ENCODE results near the gene IGF1R. TPM values are rescaled to one million over a fixed set of nuclear protein-coding genes. Genes with fewer than 3 reads are reported as not detected.

IGF1R gene
- total RNA-seq, 2 donors from 2014 or later = 115 to 119 TPM

GRCh38 chr15:98875309-98875708, 227.0 kb downstream of the IGF1R start:
- Histone ChIP-seq H3K9ac (ENCODE audit: extremely low read depth, low read length, poor library complexity, severe bottlenecking) (no peak overlapping the region), H3K36me3 (ENCODE audit: control insufficient read depth, insufficient read depth, low read length) (no peaks in the 10 kb centered on the region), H3K9me3 (ENCODE audit: control insufficient read depth, low read length) (no peaks in the 10 kb centered on the region), H3K4me1 (ENCODE audit: control insufficient read depth, insufficient read depth, low read length) (no peaks in the 10 kb centered on the region), H3K27ac (ENCODE audit: low read depth, low read length) (no peak overlapping the region), H3K27me3 (ENCODE audit: control insufficient read depth, insufficient read depth, low read length, poor library complexity, severe bottlenecking) (no peaks in the 10 kb centered on the region), H3K4me3 (ENCODE audit: low read length) (no peak overlapping the region)
- Mint-ChIP-seq H3K36me3 (ENCODE audit: low read depth) (no peaks in the 10 kb centered on the region), H3K27ac (peak overlapping the region; percentile 37), H3K4me3 (no peak overlapping the region), H3K4me1 (peaks cover 47% of the 10 kb centered on the region), H3K9me3 (no peaks in the 10 kb centered on the region), H3K27me3 (ENCODE audit: insufficient read depth) (no peaks in the 10 kb centered on the region)
- 86 to 94% methylated on average over 1 to 3 of the region's 3 CpGs for WGBS, 2 experiments (ENCODE audit: insufficient coverage in 1 of 2, insufficient read length in 1 of 2)
- DNase-seq = no peak
- TF ChIP-seq, protein P1, sequence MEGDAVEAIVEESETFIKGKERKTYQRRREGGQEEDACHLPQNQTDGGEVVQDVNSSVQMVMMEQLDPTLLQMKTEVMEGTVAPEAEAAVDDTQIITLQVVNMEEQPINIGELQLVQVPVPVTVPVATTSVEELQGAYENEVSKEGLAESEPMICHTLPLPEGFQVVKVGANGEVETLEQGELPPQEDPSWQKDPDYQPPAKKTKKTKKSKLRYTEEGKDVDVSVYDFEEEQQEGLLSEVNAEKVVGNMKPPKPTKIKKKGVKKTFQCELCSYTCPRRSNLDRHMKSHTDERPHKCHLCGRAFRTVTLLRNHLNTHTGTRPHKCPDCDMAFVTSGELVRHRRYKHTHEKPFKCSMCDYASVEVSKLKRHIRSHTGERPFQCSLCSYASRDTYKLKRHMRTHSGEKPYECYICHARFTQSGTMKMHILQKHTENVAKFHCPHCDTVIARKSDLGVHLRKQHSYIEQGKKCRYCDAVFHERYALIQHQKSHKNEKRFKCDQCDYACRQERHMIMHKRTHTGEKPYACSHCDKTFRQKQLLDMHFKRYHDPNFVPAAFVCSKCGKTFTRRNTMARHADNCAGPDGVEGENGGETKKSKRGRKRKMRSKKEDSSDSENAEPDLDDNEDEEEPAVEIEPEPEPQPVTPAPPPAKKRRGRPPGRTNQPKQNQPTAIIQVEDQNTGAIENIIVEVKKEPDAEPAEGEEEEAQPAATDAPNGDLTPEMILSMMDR (conservative IDR thresholded peaks at IDR 0.05) = no peak

- no peak overlapping the region for H3K4me3 Mint-ChIP-seq
- H3K9ac ChIP-seq (ENCODE audit: extremely low read depth, low read length, poor library complexity, severe bottlenecking) = no peak overlapping the region
- 91 to 92% methylated on average over 4 to 5 of the region's 5 CpGs for WGBS, 2 experiments (ENCODE audit: insufficient coverage in 1 of 2, insufficient read length in 1 of 2)
- peaks cover 54% of the 10 kb centered on the region for H3K4me1 Mint-ChIP-seq
- no peak for DNase-seq
- no peaks in the 10 kb centered on the region for H3K27me3 ChIP-seq (ENCODE audit: control insufficient read depth, insufficient read depth, low read length, poor library complexity, severe bottlenecking)
- H3K36me3 Mint-ChIP-seq (ENCODE audit: low read depth) = no peaks in the 10 kb centered on the region
- no peak overlapping the region for H3K27ac Mint-ChIP-seq
- TF ChIP-seq, protein P1 (conservative IDR thresholded peaks at IDR 0.05) = no peak
- H3K27me3 Mint-ChIP-seq (ENCODE audit: insufficient read depth) = no peaks in the 10 kb centered on the region
- H3K4me1 ChIP-seq (ENCODE audit: control insufficient read depth, insufficient read depth, low read length) = no peaks in the 10 kb centered on the region
- no peak overlapping the region for H3K27ac ChIP-seq (ENCODE audit: low read depth, low read length)
- no peaks in the 10 kb centered on the region for H3K9me3 ChIP-seq (ENCODE audit: control insufficient read depth, low read length)
- no peaks in the 10 kb centered on the region for H3K9me3 Mint-ChIP-seq
- no peaks in the 10 kb centered on the region for H3K36me3 ChIP-seq (ENCODE audit: control insufficient read depth, insufficient read depth, low read length)
- no peak overlapping the region for H3K4me3 ChIP-seq (ENCODE audit: low read length)
These were observed 228.4 kb downstream of the IGF1R start for GRCh38 chr15:98876451-98877369.

GRCh38 chr15:98878172-98878571, 229.8 kb downstream of the IGF1R start:
- Mint-ChIP-seq H3K27me3 (ENCODE audit: insufficient read depth) (no peaks in the 10 kb centered on the region), H3K4me3 (no peak overlapping the region), H3K9me3 (no peaks in the 10 kb centered on the region), H3K36me3 (ENCODE audit: low read depth) (no peaks in the 10 kb centered on the region), H3K27ac (no peak overlapping the region), H3K4me1 (peaks cover 54% of the 10 kb centered on the region)
- TF ChIP-seq, protein P1 (conservative IDR thresholded peaks at IDR 0.05) = no peak
- H3K9me3 ChIP-seq (ENCODE audit: control insufficient read depth, low read length) = no peaks in the 10 kb centered on the region
- DNase-seq = no peak
- peaks cover 4% of the 10 kb centered on the region for H3K4me1 ChIP-seq (ENCODE audit: control insufficient read depth, insufficient read depth, low read length)
- no peaks in the 10 kb centered on the region for H3K36me3 ChIP-seq (ENCODE audit: control insufficient read depth, insufficient read depth, low read length)
- 88 to 89% methylated on average over 2 to 3 of the region's 3 CpGs for WGBS, 2 experiments (ENCODE audit: insufficient coverage in 1 of 2, insufficient read length in 1 of 2)
- H3K27me3 ChIP-seq (ENCODE audit: control insufficient read depth, insufficient read depth, low read length, poor library complexity, severe bottlenecking) = no peaks in the 10 kb centered on the region
- no peak overlapping the region for H3K4me3 ChIP-seq (ENCODE audit: low read length)
- H3K27ac ChIP-seq (ENCODE audit: low read depth, low read length) = no peak overlapping the region
- no peak overlapping the region for H3K9ac ChIP-seq (ENCODE audit: extremely low read depth, low read length, poor library complexity, severe bottlenecking)
